PC-9 (cell line): ENCODE measurements around the gene PLAAT3. TPM values are rescaled to one million over a fixed set of nuclear protein-coding genes. Genes with fewer than 3 reads are reported as not detected.
A peak's percentile ranks its signal among the peaks of the same experiment; 100 is the strongest.

Experiments used
- BruUV-seq: library from RNA; stranded (reverse); fragments of 400-500 nt; replicated peaks from 2 replicates; lab custom pipeline; 2021; lab: Mats Ljungman, UMichigan
- CTCF ChIA-PET: fragments of 300-600 bp; sonication (Branson Sonifier 250); formaldehyde crosslinking; loops from one replicate; lab custom pipeline; 2022; ENCODE audit warnings: antibody characterized with exemption; lab: Charles Lee
- POLR2A ChIA-PET: fragments of 300-600 bp; sonication (Branson Sonifier 250); formaldehyde crosslinking; loops from one replicate; lab custom pipeline; 2022; ENCODE audit warnings: antibody characterized with exemption; ENCODE audit not compliant: unreplicated experiment; lab: Charles Lee
- DNase-seq, 2 experiments: peaks; one replicate each; pipeline versions ENCODE4 v3.0.0 to v3.0.0-alpha.2; 2015 to 2022; ENCODE audit warnings: mixed read lengths in 1 of 2
- H2AFZ ChIP-seq: fragments of 200-600 bp; sonication (generic); 2 replicates; pipeline ENCODE4 v1.8.1; 2017; ENCODE audit warnings: antibody characterized with exemption
- H3F3A ChIP-seq: fragments of 200-600 bp; sonication (generic); 2 replicates; pipeline ENCODE4 v1.8.1; 2017; ENCODE audit warnings: antibody characterized with exemption, mild to moderate bottlenecking, low read depth; ENCODE audit not compliant: insufficient read depth
- H3K27ac ChIP-seq: fragments of 200-600 bp; sonication (generic); 2 replicates; pipeline ENCODE4 v1.6.1; 2016; ENCODE audit warnings: mixed run types
- H3K27me3 ChIP-seq: fragments of 200-600 bp; sonication (generic); 2 replicates; pipeline ENCODE4 v1.6.1; 2016; ENCODE audit warnings: low read depth, mixed run types; ENCODE audit not compliant: insufficient read depth
- H3K36me3 ChIP-seq: fragments of 200-600 bp; sonication (generic); 2 replicates; pipeline ENCODE4 v1.6.1; 2016; ENCODE audit warnings: low read depth, mixed run types
- H3K4me1 ChIP-seq: fragments of 200-600 bp; sonication (generic); replicated peaks from 2 replicates; pipeline ENCODE4 v1.6.1; 2016; ENCODE audit warnings: mixed run types; ENCODE audit not compliant: insufficient read depth
- H3K4me2 ChIP-seq: fragments of 200-600 bp; sonication (generic); 2 replicates; pipeline ENCODE4 v1.6.1; 2017; ENCODE audit warnings: mixed run types
- H3K4me3 ChIP-seq: fragments of 200-600 bp; sonication (generic); 2 replicates; pipeline ENCODE4 v1.6.1; 2016; ENCODE audit warnings: mixed run types
- H3K79me2 ChIP-seq: fragments of 200-600 bp; sonication (generic); 2 replicates; pipeline ENCODE4 v1.6.1; 2017; ENCODE audit warnings: low read depth, mixed run types
- H3K9me2 ChIP-seq: fragments of 200-600 bp; sonication (generic); 2 replicates; pipeline ENCODE4 v1.8.1; 2017; ENCODE audit warnings: mild to moderate bottlenecking; ENCODE audit not compliant: insufficient read depth
- H3K9me3 ChIP-seq: fragments of 200-600 bp; sonication (generic); 2 replicates; pipeline ENCODE4 v1.8.1; 2016; ENCODE audit warnings: low read depth; ENCODE audit not compliant: insufficient read depth
- H4K20me1 ChIP-seq: fragments of 200-600 bp; sonication (generic); 2 replicates; pipeline ENCODE4 v1.8.1; 2017; ENCODE audit not compliant: insufficient read depth
- CTCF ChIP-seq: fragments of 200-600 bp; sonication (generic); conservative IDR thresholded peaks from 2 replicates; pipeline ENCODE4 v1.6.1; 2017; ENCODE audit warnings: mixed run types, antibody characterized with exemption, mild to moderate bottlenecking, moderate library complexity
- EZH2 ChIP-seq: fragments of 200-600 bp; sonication (generic); IDR thresholded peaks from 2 replicates; pipeline ENCODE4 v1.8.0; 2017; ENCODE audit warnings: antibody characterized with exemption, low read depth
- intact Hi-C: fragments of 100-400 bp; cut with micrococcal nuclease; formaldehyde crosslinking; loops from one replicate; pipeline ENCODE4 v1.10.0; 2022; ENCODE audit not compliant: unreplicated experiment
- total RNA-seq: library from RNA; stranded (reverse); gene quantifications from 2 replicates; pipeline ENCODE4 v1.2.3, GENCODE V29; 2021

PLAAT3 gene
- total RNA-seq, 1 experiment from 2014 or later: 240 TPM

GRCh38 chr11:63564056-63564774, 50.0 kb downstream of the PLAAT3 start:
- TSS peak; percentile 57 for BruUV-seq
- DNase-seq: peak in 1 of 2 experiments; percentile 18
- Histone ChIP-seq H3K27me3 (no peaks in the 10 kb centered on the region), H2AFZ (no peak overlapping the region), H3K36me3 (no peaks in the 10 kb centered on the region), H3F3A (peaks cover 37% of the 10 kb centered on the region), H3K27ac (peak overlapping the region; percentile 77), H4K20me1 (no peaks in the 10 kb centered on the region), H3K4me1 (peaks cover 60% of the 10 kb centered on the region), H3K9me3 (no peaks in the 10 kb centered on the region), H3K9me2 (no peaks in the 10 kb centered on the region; the same call in 1 of the 2 replicates), H3K4me2 (peak overlapping the region; percentile 34; the same call in 1 of the 2 replicates), H3K4me3 (no peak overlapping the region), H3K79me2 (no peaks in the 10 kb centered on the region)
- ChIA-PET CTCF (interaction anchor here (0.6 to 1.1 kb wide), 5 partner anchors 32 to 688 kb away, joined by 4 to 9 read pairs (median 4); no protein-coding TSS in a partner anchor), POLR2A (interaction anchor here (0.6 to 1.1 kb wide), 5 partner anchors 20 to 50 kb away, joined by 3 to 4 read pairs (median 3); partner anchors contain the start of gene PLAAT3)
- intact Hi-C loops: loop anchor here (10.0 kb wide), 2 partner anchors 49 to 89 kb away; no protein-coding TSS in a partner anchor
- TF ChIP-seq CTCF (no peak), EZH2 (no peak)

- intact Hi-C loops: loop anchor here (10.0 kb wide), 2 partner anchors 49 to 89 kb away; no protein-coding TSS in a partner anchor
- TF ChIP-seq EZH2 (no peak), CTCF (no peak)
- Histone ChIP-seq H3K9me2 (no peaks in the 10 kb centered on the region; the same call in 1 of the 2 replicates), H3K27me3 (no peaks in the 10 kb centered on the region), H3K79me2 (no peaks in the 10 kb centered on the region), H4K20me1 (no peaks in the 10 kb centered on the region), H2AFZ (no peak within 1 kb of the TSS), H3K4me2 (no peak within 1 kb of the TSS), H3K36me3 (no peaks in the 10 kb centered on the region), H3F3A (peaks cover 29% of the 10 kb centered on the region), H3K9me3 (no peaks in the 10 kb centered on the region), H3K4me1 (peaks cover 60% of the 10 kb centered on the region), H3K27ac (no peak within 1 kb of the TSS), H3K4me3 (no peak within 1 kb of the TSS)
- no TSS peak for BruUV-seq
- DNase-seq: no peak
- ChIA-PET CTCF (interaction anchor here (0.5 to 0.7 kb wide), 4 partner anchors 21 to 688 kb away, joined by 4 to 9 read pairs (median 6); no protein-coding TSS in a partner anchor), POLR2A (interaction anchor here (0.6 kb wide), 1 partner anchor 91 kb away, joined by 3 read pairs; no protein-coding TSS in a partner anchor)
Observed at GRCh38 chr11:63563201-63564055, 50.8 kb downstream of the PLAAT3 start, which contains the start of gene PLAAT2. TSS of gene PLAAT2 (minus strand) at chr11:63563379. CDS start at chr11:63563324, 55 bp downstream.
